Measurements from ENCODE around the gene DEDD2.

DEDD2 gene

DNA sequence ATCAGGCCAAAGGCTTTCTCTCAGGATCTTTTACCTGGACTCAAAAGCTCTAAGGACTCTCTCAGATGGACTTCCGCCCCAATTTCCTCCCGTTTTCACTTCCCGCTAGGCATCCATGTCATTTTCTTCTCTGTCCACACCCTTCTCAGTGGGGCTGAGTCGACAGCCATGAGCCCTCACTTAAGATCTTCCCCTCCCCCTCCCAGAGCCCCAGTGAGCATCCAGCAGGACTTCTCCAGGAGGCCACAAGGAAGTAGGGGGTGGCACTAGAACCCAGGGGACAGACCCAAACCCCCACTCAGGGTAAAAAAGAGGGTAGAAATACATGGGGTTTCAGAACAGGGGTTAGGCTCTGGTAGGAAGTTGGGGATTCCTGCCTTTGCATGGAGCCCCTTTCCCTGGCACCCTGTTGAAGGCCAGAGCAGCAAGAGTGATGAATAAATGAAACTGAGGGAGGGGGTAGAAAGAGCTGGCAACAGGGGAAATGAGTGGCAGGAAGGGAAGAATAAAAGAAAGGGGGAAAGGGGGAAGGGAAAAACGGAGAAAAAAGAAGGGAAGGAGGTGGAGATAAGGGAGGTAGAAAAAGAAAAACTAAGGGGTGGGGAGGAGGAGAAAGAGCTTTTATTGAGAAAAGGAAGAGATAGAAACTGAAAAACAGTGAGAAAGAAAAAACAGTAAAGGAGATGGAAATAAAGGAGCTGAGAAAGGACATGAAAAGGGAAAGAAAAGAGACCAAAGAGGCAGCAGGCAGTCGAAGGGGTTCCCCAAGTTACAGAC lies 42.3 kb downstream of the DEDD2 start:
- no peak overlapping the region for H3K4me2 ChIP-seq
- no peaks in the 10 kb centered on the region for H4K20me1 ChIP-seq (ENCODE audit: insufficient read depth)
- no peak overlapping the region for H3K27ac ChIP-seq
- no peaks in the 10 kb centered on the region for H3K36me3 ChIP-seq (ENCODE audit: insufficient read depth)
- TF ChIP-seq CTCF (conservative IDR thresholded peaks at IDR 0.05; ENCODE audit: low read depth, low read length): no peak
- no peaks in the 10 kb centered on the region for H3K4me1 ChIP-seq (ENCODE audit: low read depth, poor library complexity, severe bottlenecking)
- no peak overlapping the region for H2AFZ ChIP-seq (ENCODE audit: low read depth)
- no peak overlapping the region for H3K9ac ChIP-seq
- H3K79me2 ChIP-seq (ENCODE audit: insufficient read depth, low read depth): no peaks in the 10 kb centered on the region
- H3K27me3 ChIP-seq (ENCODE audit: insufficient read depth, low read depth): peaks cover 85% of the 10 kb centered on the region
- H3K4me3 ChIP-seq (IDR thresholded peaks at IDR 0.05; ENCODE audit: insufficient read depth, low read depth, low read length): no peak overlapping the region

GRCh38 chr19:42174188-42174587 lies 43.3 kb downstream of the DEDD2 start:
- Histone ChIP-seq H3K4me3 (IDR thresholded peaks at IDR 0.05; ENCODE audit: insufficient read depth, low read depth, low read length) (no peak overlapping the region), H2AFZ (ENCODE audit: low read depth) (no peak overlapping the region), H3K27ac (no peak overlapping the region), H3K27me3 (ENCODE audit: insufficient read depth, low read depth) (peaks cover 85% of the 10 kb centered on the region), H3K36me3 (ENCODE audit: insufficient read depth) (no peaks in the 10 kb centered on the region), H3K4me2 (no peak overlapping the region), H3K4me1 (ENCODE audit: low read depth, poor library complexity, severe bottlenecking) (no peaks in the 10 kb centered on the region), H3K9ac (no peak overlapping the region), H3K79me2 (ENCODE audit: insufficient read depth, low read depth) (no peaks in the 10 kb centered on the region), H4K20me1 (ENCODE audit: insufficient read depth) (no peaks in the 10 kb centered on the region)
- TF ChIP-seq CTCF (conservative IDR thresholded peaks at IDR 0.05; ENCODE audit: low read depth, low read length): no peak

GRCh38 chr19:42173695-42174094 lies 43.8 kb downstream of the DEDD2 start:
- Histone ChIP-seq H3K4me3 (IDR thresholded peaks at IDR 0.05; ENCODE audit: insufficient read depth, low read depth, low read length) (no peak overlapping the region), H4K20me1 (ENCODE audit: insufficient read depth) (no peaks in the 10 kb centered on the region), H3K36me3 (ENCODE audit: insufficient read depth) (no peaks in the 10 kb centered on the region), H3K27ac (no peak overlapping the region), H3K9ac (no peak overlapping the region), H3K27me3 (ENCODE audit: insufficient read depth, low read depth) (peaks cover 85% of the 10 kb centered on the region), H3K4me1 (ENCODE audit: low read depth, poor library complexity, severe bottlenecking) (no peaks in the 10 kb centered on the region), H2AFZ (ENCODE audit: low read depth) (no peak overlapping the region), H3K4me2 (no peak overlapping the region), H3K79me2 (ENCODE audit: insufficient read depth, low read depth) (no peaks in the 10 kb centered on the region)
- TF ChIP-seq CTCF (conservative IDR thresholded peaks at IDR 0.05; ENCODE audit: low read depth, low read length): no peak

- Histone ChIP-seq H3K36me3 (ENCODE audit: insufficient read depth) (no peaks in the 10 kb centered on the region), H2AFZ (ENCODE audit: low read depth) (no peak overlapping the region), H3K4me1 (ENCODE audit: low read depth, poor library complexity, severe bottlenecking) (no peaks in the 10 kb centered on the region), H4K20me1 (ENCODE audit: insufficient read depth) (no peaks in the 10 kb centered on the region), H3K4me2 (no peak overlapping the region), H3K27ac (no peak overlapping the region), H3K9ac (no peak overlapping the region), H3K27me3 (ENCODE audit: insufficient read depth, low read depth) (peaks cover 84% of the 10 kb centered on the region), H3K4me3 (IDR thresholded peaks at IDR 0.05; ENCODE audit: insufficient read depth, low read depth, low read length) (no peak overlapping the region), H3K79me2 (ENCODE audit: insufficient read depth, low read depth) (no peaks in the 10 kb centered on the region)
- TF ChIP-seq CTCF (conservative IDR thresholded peaks at IDR 0.05; ENCODE audit: low read depth, low read length): no peak
Observed at GRCh38 chr19:42172261-42172660, 45.2 kb downstream of the DEDD2 start.
